A673 (cell line): Measurements from ENCODE around the gene ZNF385C.

Experiments
- EZH2 ChIP-seq: fragments of 200-600 bp; sonication (generic); IDR thresholded peaks from 2 replicates; pipeline ENCODE4 v1.6.1; 2017; ENCODE audit warnings: borderline replicate concordance, low read depth, mild to moderate bottlenecking, mixed read lengths, antibody characterized with exemption, low read length; ENCODE audit not compliant: poor library complexity, severe bottlenecking
- TF ChIP-seq, protein P1 (sequence below): fragments of 300-800, 200-600 bp; sonication (generic); conservative IDR thresholded peaks from 2 replicates; pipeline ENCODE4 v1.5.1; 2017; ENCODE audit warnings: low read depth, mild to moderate bottlenecking, antibody characterized with exemption, low read length, moderate library complexity, mixed read lengths

- TF ChIP-seq, protein P1, sequence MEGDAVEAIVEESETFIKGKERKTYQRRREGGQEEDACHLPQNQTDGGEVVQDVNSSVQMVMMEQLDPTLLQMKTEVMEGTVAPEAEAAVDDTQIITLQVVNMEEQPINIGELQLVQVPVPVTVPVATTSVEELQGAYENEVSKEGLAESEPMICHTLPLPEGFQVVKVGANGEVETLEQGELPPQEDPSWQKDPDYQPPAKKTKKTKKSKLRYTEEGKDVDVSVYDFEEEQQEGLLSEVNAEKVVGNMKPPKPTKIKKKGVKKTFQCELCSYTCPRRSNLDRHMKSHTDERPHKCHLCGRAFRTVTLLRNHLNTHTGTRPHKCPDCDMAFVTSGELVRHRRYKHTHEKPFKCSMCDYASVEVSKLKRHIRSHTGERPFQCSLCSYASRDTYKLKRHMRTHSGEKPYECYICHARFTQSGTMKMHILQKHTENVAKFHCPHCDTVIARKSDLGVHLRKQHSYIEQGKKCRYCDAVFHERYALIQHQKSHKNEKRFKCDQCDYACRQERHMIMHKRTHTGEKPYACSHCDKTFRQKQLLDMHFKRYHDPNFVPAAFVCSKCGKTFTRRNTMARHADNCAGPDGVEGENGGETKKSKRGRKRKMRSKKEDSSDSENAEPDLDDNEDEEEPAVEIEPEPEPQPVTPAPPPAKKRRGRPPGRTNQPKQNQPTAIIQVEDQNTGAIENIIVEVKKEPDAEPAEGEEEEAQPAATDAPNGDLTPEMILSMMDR: no peak
- no peak for TF ChIP-seq EZH2
Measured at GRCh38 chr17:42087042-42087701, 11.1 kb downstream of the ZNF385C start.
